NCI-H1436 treated with DMSO at 0.1 percent for 48 hours (cell line): ENCODE results near the gene ANXA7.

Source experiments
- DNase-seq: peaks from one replicate; lab custom pipeline; 2025; lab: John Stamatoyannopoulos, UW

The ANXA7 gene

DNA sequence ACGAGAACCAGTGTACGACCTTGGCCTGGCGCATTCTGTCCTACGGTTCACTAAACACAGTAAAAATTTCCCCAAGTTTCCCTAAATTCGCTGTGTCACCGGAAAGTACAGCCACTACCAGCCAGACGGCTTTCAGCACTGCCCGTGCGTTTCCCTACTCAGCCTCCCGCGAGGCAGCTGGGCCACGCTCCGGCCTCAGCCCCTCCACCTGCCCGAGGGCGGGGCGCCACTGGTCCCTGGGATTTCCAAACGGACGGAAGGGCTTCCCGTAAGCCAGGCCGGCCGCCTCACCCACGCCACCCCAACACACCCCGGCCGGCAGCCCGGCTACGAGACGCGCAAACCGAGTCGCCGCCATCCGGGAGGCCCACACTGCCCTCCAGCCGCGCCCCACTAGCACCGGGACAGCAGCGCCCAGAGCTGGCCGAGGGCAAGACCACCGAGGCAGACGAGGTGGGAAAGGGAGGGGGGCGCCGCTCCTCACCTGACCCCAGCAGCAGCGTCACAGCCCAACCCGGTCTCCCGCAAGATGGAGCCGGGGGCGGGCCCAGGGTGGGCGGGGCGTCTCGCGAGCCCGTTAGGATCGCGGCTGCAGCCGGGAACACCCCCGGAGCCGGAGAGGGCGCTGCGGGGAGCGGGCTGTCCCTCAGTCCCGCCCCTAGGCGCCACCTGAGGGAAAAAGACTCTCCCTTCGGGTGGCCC is at the start of gene ANXA7:
ANXA7 (minus strand) TSS at position 531 of the 702 bp plus-strand sequence. CDS start 13,202 bp downstream, outside the sequence.
- peak; percentile 33 for DNase-seq

DNA sequence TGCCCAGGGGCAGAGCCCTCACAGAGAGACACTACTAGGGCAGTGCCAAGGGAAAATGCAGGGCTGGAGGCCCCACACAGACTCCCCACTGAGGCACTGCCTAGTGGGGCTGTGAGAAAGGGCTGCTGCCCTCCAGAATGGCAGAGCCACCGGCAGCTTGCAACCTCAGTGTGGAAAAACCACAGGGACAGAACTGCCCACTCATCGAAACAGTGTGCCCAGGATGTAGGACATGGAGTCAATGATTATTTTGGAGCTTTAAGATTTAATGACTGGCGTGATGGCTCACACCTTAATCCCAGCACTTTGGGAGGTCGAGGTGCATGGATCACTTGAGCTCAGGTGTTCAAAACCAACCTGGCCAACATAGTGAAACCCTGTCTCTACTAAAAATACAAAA is 47.0 kb upstream of the ANXA7 start:
- no peak for DNase-seq

DNA sequence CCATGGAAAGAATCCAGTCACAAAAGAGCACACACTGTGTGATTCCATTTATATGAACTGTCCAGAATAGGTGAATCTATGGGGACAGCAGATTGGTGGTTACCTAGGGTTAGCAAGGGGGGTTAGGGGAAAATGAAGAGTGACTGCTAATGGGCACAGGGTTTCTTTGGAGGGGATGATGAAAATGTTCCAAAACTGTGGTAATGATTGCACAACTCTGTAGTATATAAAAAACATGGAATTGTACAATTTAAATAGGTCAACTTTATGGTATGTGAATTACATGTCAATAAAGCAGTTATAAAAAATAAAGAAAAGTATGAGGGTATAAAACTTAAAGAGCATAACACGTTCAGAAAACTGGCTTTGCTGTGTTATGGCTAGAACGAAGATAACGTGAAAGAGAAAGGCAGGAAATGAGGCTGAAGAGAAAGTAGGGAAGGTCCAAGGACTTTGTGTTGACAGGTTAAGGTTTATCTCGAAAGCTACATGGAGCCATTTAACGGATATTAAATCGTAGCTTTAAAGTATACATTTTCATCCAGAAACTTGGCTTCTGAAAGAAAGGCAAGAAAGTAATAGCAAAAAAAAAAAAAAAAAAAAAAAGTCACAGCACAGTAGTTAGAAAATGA is 45.9 kb upstream of the ANXA7 start:
- DNase-seq: no peak

DNA sequence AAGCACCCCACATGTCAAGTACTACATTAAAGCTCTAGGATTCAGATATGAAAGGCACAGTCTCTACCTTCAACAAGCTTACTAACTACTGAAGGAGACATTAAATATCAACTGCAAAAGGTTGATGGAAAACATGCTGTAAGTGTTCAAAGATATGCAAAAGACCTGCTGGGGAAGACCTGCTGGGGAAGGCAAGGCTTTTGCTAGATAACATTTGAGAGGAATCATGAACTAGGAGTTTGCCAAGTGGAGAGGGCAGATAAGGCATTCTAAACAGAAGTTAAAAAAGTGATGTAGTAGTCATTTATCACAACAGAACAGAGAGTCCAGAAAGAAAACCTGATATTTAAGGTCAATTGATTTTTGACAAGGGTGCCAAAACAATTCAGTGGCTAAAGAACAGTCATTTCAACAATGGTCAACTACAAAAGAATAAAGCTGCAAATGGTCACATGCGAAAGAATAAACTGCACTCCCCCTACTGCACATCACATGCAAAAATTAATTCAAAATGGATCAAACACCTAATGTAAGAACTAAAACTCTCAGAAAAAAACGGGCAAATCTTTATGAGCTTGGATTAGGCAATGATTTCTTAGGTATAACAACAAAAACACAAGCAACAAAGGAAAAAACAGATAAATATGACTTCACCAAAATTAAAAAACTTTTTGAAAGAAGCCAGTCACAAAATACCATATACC is 42.5 kb upstream of the ANXA7 start:
- no peak for DNase-seq

DNA sequence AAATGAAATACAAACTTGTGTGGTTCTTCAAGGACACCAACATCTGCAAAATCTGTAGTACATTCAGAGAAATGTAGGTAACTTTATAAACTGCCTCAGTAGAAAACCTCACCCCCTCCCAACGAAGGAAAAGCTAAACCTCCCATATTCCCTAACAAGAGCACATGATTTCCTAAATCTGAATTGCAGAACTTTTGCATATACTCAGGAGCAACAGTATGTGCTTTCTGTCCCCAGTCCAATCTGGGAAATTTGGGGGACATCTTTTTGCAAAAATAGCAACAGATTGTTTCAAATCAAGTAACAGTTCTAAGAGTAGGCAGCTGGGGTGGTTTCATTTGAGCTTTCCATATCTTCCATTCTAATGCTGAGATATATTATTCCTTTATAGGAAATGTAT is 35.3 kb upstream of the ANXA7 start:
- DNase-seq: no peak

DNA sequence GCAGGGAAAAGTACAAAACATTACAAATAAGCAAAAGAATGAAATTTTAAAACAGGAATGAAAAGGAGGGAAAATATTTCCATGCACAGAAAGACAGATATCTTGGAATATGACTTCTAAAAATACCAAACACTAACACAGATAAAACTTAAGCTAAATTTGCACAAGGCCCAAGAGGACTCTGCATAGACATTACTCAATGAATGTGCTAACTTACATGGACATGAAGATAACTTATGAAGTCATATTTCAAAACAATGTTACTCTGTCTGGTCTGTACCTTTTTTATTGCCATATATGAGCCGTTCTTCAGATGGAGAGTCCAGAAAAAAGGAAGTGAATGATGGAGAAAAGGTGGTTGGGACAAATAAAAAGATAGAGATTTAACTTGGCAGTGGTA is 34.5 kb upstream of the ANXA7 start:
- DNase-seq: no peak

DNA sequence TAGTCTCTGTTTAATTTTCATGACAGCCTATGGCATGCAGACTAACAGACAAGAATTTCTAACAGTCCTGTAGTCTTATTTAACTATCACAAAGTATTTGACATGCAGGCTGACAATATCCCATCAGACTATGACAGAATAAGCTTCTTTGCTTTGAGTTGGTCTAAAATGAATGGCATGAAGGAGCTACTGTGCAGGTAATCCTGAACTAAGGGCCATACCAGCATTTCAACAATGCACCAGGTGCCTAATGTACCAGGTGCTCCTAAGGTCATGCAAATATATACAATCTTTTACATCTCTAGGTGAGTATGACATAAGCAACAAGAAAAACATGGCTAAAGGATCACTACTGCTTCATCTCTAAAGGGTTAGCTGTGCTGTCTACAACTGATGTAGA is 33.1 kb upstream of the ANXA7 start:
- DNase-seq: no peak

DNA sequence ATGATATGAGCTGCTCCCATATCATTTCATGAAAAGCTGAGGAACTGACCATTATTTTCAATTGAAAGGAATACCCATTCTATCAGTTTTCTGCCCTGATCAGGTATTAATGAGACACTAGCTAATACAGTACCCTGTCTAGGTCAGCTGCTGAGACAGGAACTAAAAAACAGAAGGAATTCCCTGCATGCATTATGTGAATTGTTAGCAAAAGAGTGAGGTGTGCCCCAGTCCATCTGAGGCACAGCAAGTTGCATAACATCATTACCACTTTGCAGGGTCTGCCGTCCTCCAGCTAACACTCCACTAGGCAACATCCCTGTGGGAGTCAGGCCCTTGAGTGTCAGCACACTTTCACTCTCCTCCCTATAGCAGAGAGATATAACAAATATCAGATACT is 30.6 kb upstream of the ANXA7 start:
- no peak for DNase-seq

DNA sequence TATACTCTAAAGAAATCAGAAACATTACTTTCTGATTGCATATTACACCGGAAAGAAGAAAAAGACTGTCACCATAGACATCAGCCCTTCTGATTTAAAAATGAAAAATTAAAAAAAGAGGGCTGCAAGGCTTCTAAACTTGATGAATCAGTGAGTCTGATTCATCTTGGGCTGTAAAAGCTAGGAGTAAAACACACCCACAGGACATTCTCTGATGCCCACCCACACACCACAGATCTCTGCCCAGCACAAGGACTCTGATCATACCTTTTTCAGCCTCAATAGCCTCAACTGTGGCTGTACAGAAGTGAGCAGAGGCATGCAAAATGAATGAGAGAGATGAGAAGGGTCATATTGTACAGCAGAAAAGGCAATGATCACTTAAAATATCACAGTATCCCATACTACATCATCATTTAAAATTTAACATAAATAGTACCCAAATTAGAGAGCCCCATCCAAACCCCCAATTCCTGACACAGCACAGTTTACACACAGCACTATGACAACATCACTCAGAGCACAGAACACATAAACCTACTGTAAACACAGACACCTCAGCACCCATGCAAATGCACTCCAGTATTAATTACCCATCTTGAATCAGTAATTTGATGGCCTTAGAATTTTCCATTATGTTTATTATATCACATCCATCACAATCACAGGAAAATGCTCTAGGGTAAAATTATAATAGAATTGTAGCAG is 25.9 kb upstream of the ANXA7 start:
- no peak for DNase-seq

DNA sequence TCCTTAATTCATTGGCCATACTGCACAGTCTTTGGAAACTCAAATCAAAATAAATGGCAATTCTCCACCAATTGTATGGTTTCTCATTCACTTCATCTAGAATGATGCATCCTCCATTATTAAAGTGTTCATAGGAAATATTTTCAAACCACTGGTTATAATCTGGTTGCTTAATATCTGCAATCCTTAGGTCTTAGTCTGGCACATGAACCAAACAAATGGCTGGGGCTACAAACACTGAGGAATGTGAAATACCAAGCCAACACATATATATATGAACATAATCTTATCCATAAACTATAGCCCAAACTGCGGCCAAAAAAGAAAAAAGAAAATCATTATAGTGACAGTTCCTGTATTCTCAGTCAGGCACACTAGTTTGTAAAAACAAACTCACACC is 25.2 kb upstream of the ANXA7 start:
- DNase-seq: no peak

DNA sequence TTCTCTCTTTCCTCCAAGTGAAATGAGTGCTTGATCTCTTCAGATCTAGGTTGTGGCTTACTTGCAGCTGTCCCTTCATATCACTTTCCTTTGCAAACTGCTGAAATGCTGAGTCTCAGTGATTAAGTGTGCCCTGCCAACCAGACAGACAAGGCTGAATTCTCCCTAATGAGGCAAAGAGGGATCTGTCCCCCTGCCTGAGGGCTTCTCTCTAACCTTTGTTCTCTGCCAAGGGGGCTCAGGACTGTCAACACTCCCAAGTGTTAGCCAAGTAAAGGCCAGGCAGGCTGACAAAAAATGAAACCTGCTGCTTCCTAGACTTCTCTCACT is 19.6 kb upstream of the ANXA7 start, which contains the start of gene MSS51:
MSS51 (minus strand) TSS at position 24 of the 330 bp plus-strand sequence. CDS start 5,277 bp downstream, outside the sequence.
- no peak for DNase-seq

DNA sequence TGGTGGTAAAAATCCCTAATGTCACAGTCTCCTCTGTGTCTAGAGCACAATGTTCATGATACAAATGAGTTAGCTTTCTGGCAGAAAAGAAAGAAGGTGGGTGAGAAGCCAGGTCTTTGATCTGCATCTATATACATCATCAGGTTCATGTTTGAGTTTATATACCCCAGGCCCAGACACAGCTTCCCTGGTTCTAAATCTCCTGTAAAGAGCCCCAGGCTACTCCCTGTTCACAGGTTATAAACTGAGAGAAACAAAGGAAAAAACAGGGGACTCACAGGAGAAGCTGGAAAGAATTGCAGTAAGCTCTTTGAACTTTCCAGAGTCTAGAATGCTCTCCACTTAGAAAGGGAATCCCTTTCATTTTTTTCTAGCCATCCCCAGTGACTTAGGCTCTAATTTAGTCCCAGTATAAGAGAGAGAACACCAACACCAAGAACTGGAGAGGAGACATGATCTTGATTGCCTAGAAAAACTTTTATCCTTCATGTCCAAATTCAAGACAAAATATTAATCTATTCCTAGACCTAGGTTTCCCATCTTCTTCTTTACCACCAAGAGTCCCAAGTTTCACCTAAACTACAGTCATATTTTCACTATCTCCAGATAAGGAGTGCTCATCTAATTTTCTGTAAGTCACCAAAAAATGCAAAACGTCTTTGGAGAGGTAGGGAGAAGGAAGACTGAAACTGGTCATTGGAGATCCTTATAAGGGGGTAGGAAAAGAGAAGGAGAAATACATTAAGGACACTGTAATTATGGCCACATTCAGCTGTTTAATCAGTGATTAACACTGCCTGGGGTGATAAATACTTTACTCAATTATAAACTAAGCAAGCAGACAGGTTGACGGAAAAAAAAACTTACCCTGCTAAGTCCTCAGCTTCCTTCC is 19.0 kb upstream of the ANXA7 start:
- no peak for DNase-seq

DNA sequence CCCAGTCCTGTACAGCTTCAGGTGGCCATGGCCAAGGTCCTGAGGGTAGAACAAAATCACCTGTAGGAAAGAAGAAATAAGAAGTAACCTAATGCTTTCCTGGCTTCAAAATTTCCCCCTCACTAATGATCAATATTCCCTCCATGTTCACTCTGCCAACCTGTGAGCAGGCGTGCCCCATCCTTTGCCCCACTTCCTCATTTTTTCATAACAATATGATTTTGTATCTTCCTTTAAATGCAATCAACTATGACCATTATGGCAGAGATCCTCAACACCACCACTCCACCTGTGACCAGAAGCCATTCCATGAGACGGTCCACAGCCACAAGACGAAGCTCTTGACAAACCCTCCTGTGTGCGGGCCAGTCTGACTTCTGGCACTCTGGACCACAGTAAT is 12.5 kb upstream of the ANXA7 start:
- DNase-seq: no peak

DNA sequence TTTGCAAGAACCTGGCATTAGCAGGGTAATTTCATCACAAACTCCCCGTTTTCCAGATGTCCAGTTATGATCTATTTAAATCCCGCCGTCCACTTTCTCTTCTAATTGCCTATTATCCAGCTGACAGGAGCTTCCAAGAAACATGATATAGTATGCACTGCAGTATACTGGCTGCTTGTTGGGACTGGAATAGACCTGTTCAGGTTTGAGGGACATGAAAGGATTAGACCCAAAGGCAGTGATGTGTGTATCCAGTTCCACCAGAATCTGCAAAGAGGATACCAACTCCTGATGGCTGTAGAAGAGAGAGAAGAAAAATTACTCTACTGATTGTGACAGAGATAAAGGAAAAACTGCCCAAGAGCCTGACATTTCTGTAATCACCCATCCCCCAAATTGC is 10.6 kb upstream of the ANXA7 start:
- DNase-seq: no peak

DNA sequence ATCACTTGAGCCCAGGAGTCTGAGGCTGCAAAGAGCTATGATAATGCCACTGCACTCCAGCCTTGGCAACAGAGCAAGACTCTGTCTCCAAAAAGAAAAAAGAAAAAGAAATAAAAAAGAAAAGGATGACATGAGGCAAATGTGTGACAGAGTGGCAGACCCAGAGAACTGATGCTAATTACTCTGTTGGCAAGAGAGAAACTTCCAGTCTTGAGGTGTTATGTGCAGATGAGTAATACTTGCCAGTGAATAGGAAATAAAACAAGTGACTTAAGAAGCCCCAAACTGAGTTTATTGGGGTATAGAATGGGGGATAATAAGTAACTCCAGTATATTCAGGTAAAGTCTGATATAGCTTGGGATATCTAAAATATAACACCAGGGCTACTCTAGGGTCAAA is 9.5 kb upstream of the ANXA7 start:
- no peak for DNase-seq

DNA sequence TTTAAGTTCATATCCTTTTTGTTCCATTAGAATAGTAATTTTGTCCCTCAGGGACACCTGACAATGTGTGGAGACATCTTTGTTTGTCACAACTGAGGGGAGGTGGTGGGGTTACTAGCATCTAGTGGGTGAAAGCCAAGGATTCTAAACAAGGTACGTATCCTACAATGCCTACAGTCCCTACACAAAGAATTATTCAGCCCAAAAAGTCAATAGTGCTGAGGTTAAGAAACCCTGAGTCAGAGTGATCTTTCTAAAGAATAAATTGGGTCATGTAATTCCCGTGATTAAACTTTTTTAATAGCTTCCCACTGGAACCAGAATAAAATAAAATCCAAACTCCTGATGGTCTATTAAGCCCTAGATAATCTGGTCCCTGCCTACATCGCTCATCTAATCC is 2.7 kb upstream of the ANXA7 start:
- DNase-seq: no peak

DNA sequence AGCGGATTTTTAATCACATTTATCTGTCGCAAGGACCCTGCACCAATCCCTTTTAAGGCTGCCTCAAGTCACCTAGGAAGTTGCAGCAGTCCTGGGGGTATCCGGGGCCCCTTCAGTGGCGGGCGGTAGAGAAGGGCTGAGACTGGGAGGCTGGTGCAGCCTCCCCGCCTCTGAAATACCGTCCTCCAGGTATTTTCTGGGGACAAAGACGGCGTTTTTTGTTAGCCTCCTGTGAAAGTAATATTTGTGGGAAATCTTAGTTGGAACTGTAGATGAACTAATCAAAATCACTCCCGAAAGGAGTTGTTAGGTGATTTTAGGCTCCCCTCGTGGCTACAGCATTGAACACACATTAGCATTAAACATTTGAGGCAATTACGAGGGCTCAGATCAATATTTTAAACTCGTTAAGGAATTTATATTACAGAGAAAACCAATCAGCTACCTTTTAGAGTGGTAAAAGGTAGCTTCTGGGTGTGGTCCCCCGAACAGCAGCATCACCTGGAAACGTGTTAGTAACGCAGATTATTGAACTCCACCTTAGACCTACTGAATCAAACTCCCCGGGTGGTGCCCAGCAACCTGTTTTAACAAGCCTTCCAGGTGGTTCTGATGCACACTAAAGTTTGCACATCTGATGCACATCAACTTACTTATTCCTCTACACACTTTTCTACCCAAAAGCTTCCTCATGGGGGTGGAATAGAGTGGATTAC is 530 bp upstream of the ANXA7 start:
- DNase-seq: no peak

DNA sequence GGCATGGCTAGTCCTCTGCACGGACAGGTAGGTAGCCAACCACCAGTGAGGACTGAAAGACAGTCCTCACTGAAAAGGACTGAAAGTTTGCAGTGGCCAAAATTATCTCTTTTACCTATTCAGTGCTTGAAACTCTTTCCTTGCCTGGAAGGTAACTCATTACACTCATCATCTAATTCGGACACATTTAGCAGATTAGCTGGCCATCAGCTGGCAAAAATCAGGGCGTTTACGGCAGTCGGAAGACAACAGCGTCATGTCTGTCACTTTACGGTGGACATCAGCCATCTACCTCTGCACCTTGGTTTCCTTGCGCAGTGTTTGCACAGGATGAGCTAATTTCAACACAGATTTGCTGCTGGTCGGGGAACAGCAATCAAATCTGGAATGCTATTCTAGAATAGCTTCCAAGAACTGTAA is 740 bp downstream of the ANXA7 start:
- DNase-seq: no peak

DNA sequence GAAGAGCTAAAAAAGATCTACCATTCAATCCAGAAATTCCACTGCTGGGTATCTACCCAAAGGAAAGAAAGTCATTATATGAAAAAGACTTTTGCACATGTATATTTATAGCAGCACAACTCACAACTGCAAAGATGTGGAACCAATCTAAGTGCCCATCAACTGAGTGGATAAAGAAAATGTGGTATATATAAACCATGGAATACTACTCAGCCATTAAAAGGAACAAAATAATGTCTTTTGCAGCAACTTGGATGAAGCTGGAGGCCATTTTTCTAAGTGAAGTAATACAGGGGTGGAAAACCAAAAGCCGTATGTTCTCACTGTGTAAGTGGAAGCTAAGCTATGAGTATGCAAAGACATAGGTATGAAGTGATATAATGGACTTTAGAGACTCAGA is 3.0 kb downstream of the ANXA7 start:
- no peak for DNase-seq

DNA sequence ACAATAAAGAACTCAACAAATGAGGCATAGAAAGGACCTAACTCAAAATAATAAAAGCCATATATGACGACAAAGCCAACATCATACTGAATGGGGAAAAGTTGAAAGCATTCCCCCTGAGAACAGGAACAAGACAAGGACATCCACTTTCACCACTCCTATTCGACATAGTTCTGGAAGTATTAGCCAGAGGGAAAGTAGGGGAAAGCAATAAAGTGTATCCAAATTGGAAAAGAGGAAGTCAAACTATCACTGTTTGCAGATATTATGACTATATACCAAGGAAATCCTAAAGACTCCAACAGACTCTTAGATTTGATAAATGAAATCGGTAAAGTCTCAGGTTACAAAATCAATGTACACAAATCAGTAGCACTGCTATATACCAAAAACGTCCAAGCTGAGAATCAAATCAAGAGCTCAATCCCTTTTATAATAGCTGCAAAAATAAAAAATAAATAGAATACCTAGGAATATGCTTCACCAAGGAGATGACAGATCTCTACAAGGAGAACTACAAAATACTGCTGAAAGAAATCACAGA is 4.8 kb downstream of the ANXA7 start:
- no peak for DNase-seq

DNA sequence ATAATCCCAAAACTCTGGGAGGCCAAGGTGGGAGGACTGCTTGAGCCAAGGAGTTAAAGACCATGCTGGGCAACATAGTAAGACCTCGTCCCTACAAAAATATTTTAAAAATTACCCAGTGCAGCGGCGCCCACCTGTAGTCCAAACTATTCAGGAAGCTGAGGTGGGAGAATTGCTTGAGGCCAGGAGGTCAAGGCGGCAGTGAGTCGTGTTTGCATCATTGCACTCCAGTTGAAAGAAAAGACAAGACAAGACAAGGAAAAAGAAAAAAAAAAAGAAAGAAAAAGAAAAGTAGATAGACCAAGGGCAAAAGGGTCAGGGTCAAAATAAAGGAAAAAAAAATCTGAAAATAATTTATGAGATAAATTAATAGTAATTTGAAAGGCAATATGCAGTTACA is 5.8 kb downstream of the ANXA7 start:
- no peak for DNase-seq
